ENCODE measurements around the gene ZNRD2. TPM values are rescaled to one million over a fixed set of nuclear protein-coding genes. Genes with fewer than 3 reads are reported as not detected.

Gene ZNRD2
- total and polyA plus RNA-seq, 2 of the 8 experiments (the other 6 are each of a cell fraction or from before 2014, with no cell fraction given) = 53.4 to 125 TPM

- 0 out of 4 replicates have a peak, but pooled peaks of 1 of the 3 experiments have one; percentile 1 for TF ChIP-seq CTCF (IDR thresholded peaks at IDR 0.05; ENCODE audit: control extremely low read depth in 1 of 3, insufficient read depth in 1 of 3, low read depth in 1 of 3, low read length in 3 of 3)
- TF ChIP-seq E2F6 (IDR thresholded peaks at IDR 0.05) = peak; percentile 77
- TF ChIP-seq CTBP2 (IDR thresholded peaks at IDR 0.05; ENCODE audit: borderline replicate concordance, insufficient read depth, insufficient read length, low read length) = peak; percentile 34
Observed at GRCh38 chr11:65538915-65539743, 31.1 kb upstream of the ZNRD2 start (continued).
